MM.1S (cell line): ENCODE results near the gene PVR.

Experiments used
- EZH2 ChIP-seq: fragments of 300-600 bp; sonication (generic); optimal IDR thresholded peaks from 2 replicates; pipeline ENCODE3; 2017; ENCODE audit warnings: low read depth, mild to moderate bottlenecking, antibody characterized with exemption, low read length, mixed read lengths
- TF ChIP-seq, protein P1 (sequence below): fragments of 300-600 bp; sonication (generic); IDR thresholded peaks from 2 replicates; pipeline ENCODE4 v1.5.1; 2016; ENCODE audit warnings: antibody characterized with exemption, low read length, mixed read lengths

DNA sequence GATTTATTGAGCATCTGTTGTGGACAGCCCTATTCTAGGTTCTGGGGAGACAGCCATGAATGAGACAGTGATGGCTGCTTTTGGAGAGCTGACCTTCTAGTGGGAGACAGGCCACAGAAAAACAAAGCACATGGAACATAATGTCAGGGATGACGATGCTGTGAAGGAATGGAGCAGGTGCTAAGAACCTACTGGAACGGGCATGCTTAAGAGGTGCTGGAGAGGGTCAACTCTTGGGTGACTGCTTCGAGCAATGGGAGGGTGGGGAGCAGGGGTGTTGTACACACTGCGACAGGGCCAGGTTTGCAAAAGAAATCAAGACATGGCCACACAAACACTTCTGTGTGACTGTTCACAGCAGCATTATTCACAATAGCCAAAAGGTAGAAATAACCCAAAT lies 43.2 kb downstream of the PVR start:
- no peak for TF ChIP-seq EZH2
- TF ChIP-seq, protein P1, sequence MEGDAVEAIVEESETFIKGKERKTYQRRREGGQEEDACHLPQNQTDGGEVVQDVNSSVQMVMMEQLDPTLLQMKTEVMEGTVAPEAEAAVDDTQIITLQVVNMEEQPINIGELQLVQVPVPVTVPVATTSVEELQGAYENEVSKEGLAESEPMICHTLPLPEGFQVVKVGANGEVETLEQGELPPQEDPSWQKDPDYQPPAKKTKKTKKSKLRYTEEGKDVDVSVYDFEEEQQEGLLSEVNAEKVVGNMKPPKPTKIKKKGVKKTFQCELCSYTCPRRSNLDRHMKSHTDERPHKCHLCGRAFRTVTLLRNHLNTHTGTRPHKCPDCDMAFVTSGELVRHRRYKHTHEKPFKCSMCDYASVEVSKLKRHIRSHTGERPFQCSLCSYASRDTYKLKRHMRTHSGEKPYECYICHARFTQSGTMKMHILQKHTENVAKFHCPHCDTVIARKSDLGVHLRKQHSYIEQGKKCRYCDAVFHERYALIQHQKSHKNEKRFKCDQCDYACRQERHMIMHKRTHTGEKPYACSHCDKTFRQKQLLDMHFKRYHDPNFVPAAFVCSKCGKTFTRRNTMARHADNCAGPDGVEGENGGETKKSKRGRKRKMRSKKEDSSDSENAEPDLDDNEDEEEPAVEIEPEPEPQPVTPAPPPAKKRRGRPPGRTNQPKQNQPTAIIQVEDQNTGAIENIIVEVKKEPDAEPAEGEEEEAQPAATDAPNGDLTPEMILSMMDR, result no peak
